Hepatocyte (in vitro differentiated cells): ENCODE measurements around the gene DALRD3. TPM values are rescaled to one million over a fixed set of nuclear protein-coding genes. Genes with fewer than 3 reads are reported as not detected.

Experiments
- DNase-seq: peaks from one replicate; pipeline ENCODE4 v3.0.0-alpha.2; 2016; ENCODE audit warnings: low spot score
- H2AFZ ChIP-seq: fragments of 200-600 bp; sonication (generic); 2 replicates; pipeline ENCODE4 v1.6.0; 2016; ENCODE audit warnings: antibody characterized with exemption, mild to moderate bottlenecking
- H3K27ac ChIP-seq: fragments of 200-600 bp; sonication (generic); 2 replicates; pipeline ENCODE4 v1.5.1; 2016; ENCODE audit warnings: mild to moderate bottlenecking
- H3K27me3 ChIP-seq: fragments of 200-600 bp; sonication (generic); 2 replicates; pipeline ENCODE4 v1.6.1; 2016
- H3K36me3 ChIP-seq: fragments of 200-600 bp; sonication (generic); replicated peaks from 2 replicates; pipeline ENCODE4 v1.5.1; 2016; ENCODE audit warnings: low read depth; ENCODE audit not compliant: insufficient read depth
- H3K4me1 ChIP-seq: fragments of 200-600 bp; sonication (generic); 2 replicates; pipeline ENCODE4 v1.5.1; 2016; ENCODE audit warnings: mild to moderate bottlenecking, moderate library complexity; ENCODE audit not compliant: insufficient read depth
- H3K4me2 ChIP-seq: fragments of 200-600 bp; sonication (generic); 2 replicates; pipeline ENCODE4 v1.6.0; 2016
- H3K4me3 ChIP-seq: fragments of 200-600 bp; sonication (generic); 2 replicates; pipeline ENCODE4 v1.5.1; 2016; ENCODE audit warnings: mild to moderate bottlenecking
- H3K79me2 ChIP-seq: fragments of 200-600 bp; sonication (generic); 2 replicates; pipeline ENCODE4 v1.6.0; 2017; ENCODE audit warnings: mild to moderate bottlenecking
- H3K9me2 ChIP-seq: fragments of 200-600 bp; sonication (generic); replicated peaks from 2 replicates; pipeline ENCODE4 v1.6.0; 2017; ENCODE audit warnings: mild to moderate bottlenecking; ENCODE audit not compliant: insufficient read depth
- H3K9me3 ChIP-seq: fragments of 200-600 bp; sonication (generic); 2 replicates; pipeline ENCODE4 v1.5.1; 2016; ENCODE audit warnings: low read depth, mild to moderate bottlenecking
- H4K20me1 ChIP-seq: fragments of 200-600 bp; sonication (generic); 2 replicates; pipeline ENCODE4 v1.6.0; 2016; ENCODE audit warnings: mild to moderate bottlenecking; ENCODE audit not compliant: insufficient read depth, poor library complexity, severe bottlenecking
- EZH2 ChIP-seq: fragments of 200-600 bp; sonication (generic); IDR thresholded peaks from 2 replicates; pipeline ENCODE4 v1.6.1; 2016; ENCODE audit warnings: antibody characterized with exemption, mild to moderate bottlenecking, borderline replicate concordance
- EZH2phosphoT487 ChIP-seq: fragments of 200-600 bp; sonication (generic); IDR thresholded peaks from one replicate; pipeline ENCODE4 v1.6.1; 2018; ENCODE audit warnings: antibody characterized with exemption, mild to moderate bottlenecking, low read depth, moderate library complexity; ENCODE audit not compliant: unreplicated experiment, severe bottlenecking
- WGBS: methylation state at CpG from one replicate; pipeline ENCODE4 v1.1.6; 2016; ENCODE audit warnings: low lambda C conversion rate; ENCODE audit errors: missing lambda C conversion rate; 5-methylcytosine and 5-hydroxymethylcytosine counted together
- polyA plus RNA-seq: library from polyadenylated mRNA; unstranded; fragments of >200 nt; fragmentation: Nextera tagmentation; extraction: Ambion mirVana; gene quantifications from 2 replicates; pipeline ENCODE4 v1.2.1, GENCODE V29; 2016
- total RNA-seq: library from RNA; depleted of rRNA; stranded (reverse); fragments of >200 nt; gene quantifications from 2 replicates; pipeline ENCODE4 v1.2.3, GENCODE V29; 2014
- TF ChIP-seq, protein P1 (sequence below): fragments of 200-600 bp; sonication (generic); IDR thresholded peaks from 2 replicates; pipeline ENCODE4 v1.5.1; 2016; ENCODE audit warnings: antibody characterized with exemption, mild to moderate bottlenecking; ENCODE audit not compliant: poor library complexity

The DALRD3 gene
- total and polyA plus RNA-seq, 2 experiments from 2014 or later = 27.0 to 29.3 TPM

DNA sequence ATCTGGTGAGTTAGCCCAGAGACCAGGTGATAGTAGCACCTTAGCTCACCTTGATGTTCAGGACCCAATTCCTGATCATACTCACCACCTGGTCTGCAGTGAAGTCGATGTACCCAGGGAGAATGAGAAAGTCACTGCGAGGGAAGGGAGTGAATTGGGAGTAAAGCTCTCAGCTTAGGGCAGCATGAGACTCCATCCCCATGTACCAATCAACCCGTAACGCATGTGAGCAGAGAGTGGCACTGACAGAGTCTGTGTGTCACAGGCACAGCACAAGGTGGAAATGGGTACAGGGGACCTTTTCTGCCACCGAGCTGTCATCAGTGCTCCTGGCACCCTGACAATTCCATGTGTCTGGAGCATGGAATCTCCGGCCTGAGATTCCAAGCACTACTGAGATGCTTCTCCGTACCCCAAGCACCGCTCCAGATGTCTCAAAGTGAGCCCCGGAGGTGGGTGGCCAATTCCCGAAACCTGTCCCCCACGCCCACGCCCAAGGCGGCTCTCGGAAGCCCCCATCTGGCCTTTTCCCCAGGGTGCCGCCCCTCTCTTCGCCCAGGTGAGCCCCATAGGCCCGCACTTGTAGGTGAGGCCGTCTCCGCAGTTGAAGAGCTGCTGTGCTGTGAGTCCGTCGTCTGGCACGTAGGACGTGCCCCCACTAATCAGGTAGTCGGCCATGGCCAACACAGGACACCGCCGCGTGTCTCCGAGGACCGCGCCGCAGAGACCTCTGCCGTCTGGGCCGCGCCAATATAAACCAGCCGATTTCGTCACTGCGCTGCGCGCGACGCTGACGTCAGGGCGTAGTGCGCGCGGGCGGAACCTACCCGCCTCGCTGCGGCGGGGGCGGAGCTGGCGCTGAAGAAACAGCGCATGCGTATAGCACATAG, 10.5 kb upstream of the DALRD3 start, which contains the start of gene IMPDH2:
IMPDH2 (minus strand) TSS at position 726 of the 890 bp plus-strand sequence; CDS start at position 678, 48 bp downstream.
- Histone ChIP-seq H3K9me3 (no peaks in the 10 kb centered on the region), H3K4me1 (peaks cover 13% of the 10 kb centered on the region), H3K27ac (peak within 1 kb of the TSS; percentile 87), H2AFZ (peak within 1 kb of the TSS; percentile 38), H3K4me2 (peak within 1 kb of the TSS; percentile 95), H3K79me2 (peaks cover 38% of the 10 kb centered on the region), H3K9me2 (no peaks in the 10 kb centered on the region), H3K27me3 (no peaks in the 10 kb centered on the region), H3K36me3 (no peaks in the 10 kb centered on the region), H3K4me3 (peak within 1 kb of the TSS; percentile 50), H4K20me1 (no peaks in the 10 kb centered on the region)
- peak; percentile 98 for DNase-seq
- 7% methylated on average over 52 of the region's 55 CpGs for WGBS
- TF ChIP-seq, protein P1, sequence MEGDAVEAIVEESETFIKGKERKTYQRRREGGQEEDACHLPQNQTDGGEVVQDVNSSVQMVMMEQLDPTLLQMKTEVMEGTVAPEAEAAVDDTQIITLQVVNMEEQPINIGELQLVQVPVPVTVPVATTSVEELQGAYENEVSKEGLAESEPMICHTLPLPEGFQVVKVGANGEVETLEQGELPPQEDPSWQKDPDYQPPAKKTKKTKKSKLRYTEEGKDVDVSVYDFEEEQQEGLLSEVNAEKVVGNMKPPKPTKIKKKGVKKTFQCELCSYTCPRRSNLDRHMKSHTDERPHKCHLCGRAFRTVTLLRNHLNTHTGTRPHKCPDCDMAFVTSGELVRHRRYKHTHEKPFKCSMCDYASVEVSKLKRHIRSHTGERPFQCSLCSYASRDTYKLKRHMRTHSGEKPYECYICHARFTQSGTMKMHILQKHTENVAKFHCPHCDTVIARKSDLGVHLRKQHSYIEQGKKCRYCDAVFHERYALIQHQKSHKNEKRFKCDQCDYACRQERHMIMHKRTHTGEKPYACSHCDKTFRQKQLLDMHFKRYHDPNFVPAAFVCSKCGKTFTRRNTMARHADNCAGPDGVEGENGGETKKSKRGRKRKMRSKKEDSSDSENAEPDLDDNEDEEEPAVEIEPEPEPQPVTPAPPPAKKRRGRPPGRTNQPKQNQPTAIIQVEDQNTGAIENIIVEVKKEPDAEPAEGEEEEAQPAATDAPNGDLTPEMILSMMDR = peak; percentile 8
- no peak for TF ChIP-seq EZH2

DNA sequence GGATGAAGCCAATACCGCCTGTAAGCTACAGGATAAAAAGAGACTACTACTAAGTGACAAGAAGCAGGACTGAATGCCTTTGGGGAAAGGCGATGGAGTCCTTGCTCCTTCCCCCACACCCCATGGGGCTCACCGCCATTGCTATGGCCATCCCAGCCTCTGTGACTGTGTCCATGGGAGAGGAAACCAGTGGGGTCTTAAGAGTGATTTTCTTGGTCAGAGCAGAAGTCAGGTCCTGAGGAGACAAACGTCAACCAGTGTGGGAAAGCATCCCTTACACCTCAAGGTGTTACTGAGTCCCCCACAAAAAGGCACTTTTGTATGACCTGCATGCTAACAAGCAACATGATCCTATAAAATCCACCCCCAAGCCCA, 9.9 kb upstream of the DALRD3 start:
- H3K79me2 ChIP-seq = peaks cover 42% of the 10 kb centered on the region
- no peaks in the 10 kb centered on the region for H3K9me3 ChIP-seq
- no peaks in the 10 kb centered on the region for H3K27me3 ChIP-seq
- TF ChIP-seq, protein P1 = no peak
- TF ChIP-seq EZH2 (no peak), EZH2phosphoT487 (no peak)
- H3K4me1 ChIP-seq = peaks cover 15% of the 10 kb centered on the region
- peak overlapping the region; percentile 95 for H3K4me2 ChIP-seq
- H3K27ac ChIP-seq = peak overlapping the region; percentile 87
- no peaks in the 10 kb centered on the region for H3K36me3 ChIP-seq
- WGBS = 88% methylated on average over 4 of the region's 4 CpGs
- no peaks in the 10 kb centered on the region for H4K20me1 ChIP-seq
- H2AFZ ChIP-seq = no peak overlapping the region
- DNase-seq = no peak
- peak overlapping the region; percentile 50 for H3K4me3 ChIP-seq
- no peaks in the 10 kb centered on the region for H3K9me2 ChIP-seq

DNA sequence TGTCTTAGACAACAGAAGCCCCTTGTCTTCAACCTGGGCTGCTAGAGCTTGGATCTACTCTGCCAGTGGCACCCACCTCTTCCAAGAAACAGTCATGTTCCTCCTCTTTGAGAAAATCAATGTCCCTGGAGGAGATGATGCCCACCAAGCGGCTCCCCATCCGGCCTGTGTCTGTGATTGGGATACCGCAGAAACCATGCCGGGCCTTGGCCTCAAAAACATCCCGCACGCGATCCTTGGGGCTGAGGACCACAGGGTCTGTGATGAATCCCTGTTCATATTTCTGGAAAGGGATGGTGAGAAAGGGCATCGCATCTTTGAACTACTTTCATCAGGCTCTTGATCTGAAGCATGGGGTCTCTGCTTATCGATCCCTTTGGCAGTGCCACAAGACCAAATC, 9.3 kb upstream of the DALRD3 start:
- Histone ChIP-seq H4K20me1 (no peaks in the 10 kb centered on the region), H2AFZ (no peak overlapping the region), H3K36me3 (no peaks in the 10 kb centered on the region), H3K4me1 (peaks cover 21% of the 10 kb centered on the region), H3K79me2 (peaks cover 49% of the 10 kb centered on the region), H3K4me2 (peak overlapping the region; percentile 95), H3K9me3 (no peaks in the 10 kb centered on the region), H3K4me3 (no peak overlapping the region), H3K27ac (peak overlapping the region; percentile 87), H3K9me2 (no peaks in the 10 kb centered on the region), H3K27me3 (no peaks in the 10 kb centered on the region)
- no peak for DNase-seq
- TF ChIP-seq EZH2 (no peak), EZH2phosphoT487 (no peak)
- TF ChIP-seq, protein P1 = no peak
- WGBS = 95% methylated on average over 9 of the region's 9 CpGs
